ENCODE results near the gene GTF3C2.

GTF3C2 gene

GRCh38 chr2:27377618-27378095 is 21.1 kb upstream of the GTF3C2 start:
- no peak for DNase-seq (ENCODE audit: low read depth in 1 of 2, low spot score in 1 of 2)
- Histone ChIP-seq H3K4me3 (replicated peaks; ENCODE audit: insufficient read depth, low read length) (no peak overlapping the region), H3K27me3 (ENCODE audit: insufficient read depth, poor library complexity, severe bottlenecking) (no peaks in the 10 kb centered on the region), H3K27ac (replicated peaks) (no peak overlapping the region)
- TF ChIP-seq GABPA (IDR thresholded peaks at IDR 0.05; ENCODE audit: low read depth), result no peak
- TF ChIP-seq SPI1 (IDR thresholded peaks at IDR 0.05; ENCODE audit: borderline replicate concordance, low read depth), result no peak
- peak; percentile 56; the same call in 1 of the 2 replicates for TF ChIP-seq POLR2AphosphoS5 (IDR thresholded peaks at IDR 0.05; ENCODE audit: low read depth)
- no peak for TF ChIP-seq REST (IDR thresholded peaks at IDR 0.05; ENCODE audit: insufficient replicate concordance, low read depth)
- no peak for TF ChIP-seq CTCF (IDR thresholded peaks at IDR 0.05; ENCODE audit: insufficient read depth, low read length)

- Histone ChIP-seq H3K27ac (replicated peaks) (no peak overlapping the region), H3K27me3 (ENCODE audit: insufficient read depth, poor library complexity, severe bottlenecking) (no peaks in the 10 kb centered on the region), H3K4me3 (replicated peaks; ENCODE audit: insufficient read depth, low read length) (no peak overlapping the region)
- DNase-seq (ENCODE audit: low read depth in 1 of 2, low spot score in 1 of 2), result no peak
- TF ChIP-seq POLR2AphosphoS5 (IDR thresholded peaks at IDR 0.05; ENCODE audit: low read depth), result peak; percentile 17
- TF ChIP-seq REST (IDR thresholded peaks at IDR 0.05; ENCODE audit: insufficient replicate concordance, low read depth), result no peak
These were observed 20.5 kb upstream of the GTF3C2 start for GRCh38 chr2:27376866-27377617.

- Histone ChIP-seq H3K27me3 (ENCODE audit: insufficient read depth, poor library complexity, severe bottlenecking) (no peaks in the 10 kb centered on the region), H3K4me3 (replicated peaks; ENCODE audit: insufficient read depth, low read length) (no peak overlapping the region), H3K27ac (replicated peaks) (no peak overlapping the region)
- DNase-seq (ENCODE audit: low read depth in 1 of 2, low spot score in 1 of 2), result no peak
- TF ChIP-seq CTCF (IDR thresholded peaks at IDR 0.05; ENCODE audit: insufficient read depth, low read length), result no peak
- no peak for TF ChIP-seq REST (IDR thresholded peaks at IDR 0.05; ENCODE audit: insufficient replicate concordance, low read depth)
- TF ChIP-seq GABPA (IDR thresholded peaks at IDR 0.05; ENCODE audit: low read depth), result no peak
- no peak for TF ChIP-seq POLR2AphosphoS5 (IDR thresholded peaks at IDR 0.05; ENCODE audit: low read depth)
- no peak for TF ChIP-seq SPI1 (IDR thresholded peaks at IDR 0.05; ENCODE audit: borderline replicate concordance, low read depth)
These were observed 19.7 kb upstream of the GTF3C2 start for GRCh38 chr2:27376151-27376865.
